Mucosa of descending colon (tissue), 3 donors: ENCODE measurements around the gene C19orf44. TPM values are rescaled to one million over a fixed set of nuclear protein-coding genes. Genes with fewer than 3 reads are reported as not detected.
A peak's percentile ranks its signal among the peaks of the same experiment; 100 is the strongest.
"Not testable (repeated sequence)": the region's sequence is repeated elsewhere in the genome, so short reads cannot be mapped to it uniquely, and the experiment has no call there.

ENCODE experiments used
- ATAC-seq: fragments of 200-7000 bp; cut with Tn5 transposase; one replicate; pipeline ENCODE4 v1.9.1; 2020; ENCODE audit warnings: mild to moderate bottlenecking, moderate library complexity
- DNase-seq, 3 donors: peaks; one replicate each; pipeline ENCODE4 v3.0.0-alpha.2; 2020
- H3K36me3 ChIP-seq: fragments of 200-600 bp; one replicate; pipeline ENCODE4 v1.8.0; 2021; ENCODE audit warnings: low read depth, mild to moderate bottlenecking
- H3K4me1 ChIP-seq: fragments of 200-600 bp; one replicate; pipeline ENCODE4 v1.8.0; 2021; ENCODE audit warnings: low read depth, mild to moderate bottlenecking
- H3K4me3 ChIP-seq: fragments of 200-600 bp; one replicate; pipeline ENCODE4 v1.8.0; 2021; ENCODE audit warnings: mild to moderate bottlenecking
- H3K9me3 ChIP-seq: fragments of 200-600 bp; one replicate; pipeline ENCODE4 v1.8.0; 2021; ENCODE audit warnings: mild to moderate bottlenecking
- CTCF ChIP-seq: fragments of 200-600 bp; IDR thresholded peaks from one replicate; pipeline ENCODE4 v1.8.0; 2022; ENCODE audit warnings: antibody characterized with exemption, mild to moderate bottlenecking
- intact Hi-C, 2 donors: fragments of 100-400 bp; cut with DNase I in 1 of 2; cut with micrococcal nuclease in 1 of 2; formaldehyde crosslinking; loops; one replicate each; pipeline versions ENCODE4 v1.11.0 to v1.11.1; 2022; cut with DNase I, micrococcal nuclease
- total RNA-seq, 3 donors: library from RNA; stranded (reverse); fragmentation: NEBNext Ultra II Directional in 2 of 3; extraction: Animal tissue kit (Norgen Biotek cat#: 25700) in 2 of 3; gene quantifications; one replicate each; pipeline versions ENCODE4 v1.2.1 to v1.2.4, GENCODE V29; 2021 to 2023
- donor health status: DM: no; HTN: no; CAD: no; lungs with moderate emphysema.
- donor health status: DM: no; HTN: no; CAD: no.
- donor health status: DM: no; HTN: yes; CAD: no.

C19orf44 gene
- total RNA-seq, 3 donors from 2014 or later = 2.0 to 8.4 (median 2.3) TPM

- peak overlapping the region; percentile 95 for H3K4me3 ChIP-seq
- TF ChIP-seq CTCF = no peak
- no peaks in the 10 kb centered on the region for H3K9me3 ChIP-seq
- H3K36me3 ChIP-seq = no peaks in the 10 kb centered on the region
- peak; percentile 32 for ATAC-seq
- H3K4me1 ChIP-seq = peaks cover 7% of the 10 kb centered on the region
- intact Hi-C loops = no loop called here
- peak in 2 of 3 donors; percentile 34 to 60 for DNase-seq
These were observed 25.0 kb upstream of the C19orf44 start for GRCh38 chr19:16470911-16471811.

- H3K36me3 ChIP-seq, H3K4me3 ChIP-seq, ATAC-seq, H3K9me3 ChIP-seq, H3K4me1 ChIP-seq, intact Hi-C loops, DNase-seq: not testable (repeated sequence)
These were observed 23.7 kb upstream of the C19orf44 start for GRCh38 chr19:16472559-16472899.

GRCh38 chr19:16472992-16473391, 23.2 kb upstream of the C19orf44 start:
- H3K4me1 ChIP-seq = peaks cover 7% of the 10 kb centered on the region
- intact Hi-C loops = no loop called here
- no peaks in the 10 kb centered on the region for H3K9me3 ChIP-seq
- no peaks in the 10 kb centered on the region for H3K36me3 ChIP-seq
- no peak for ATAC-seq
- no peak for DNase-seq
- TF ChIP-seq CTCF = no peak
- no peak overlapping the region for H3K4me3 ChIP-seq

GRCh38 chr19:16473875-16474392, 22.3 kb upstream of the C19orf44 start:
- TF ChIP-seq CTCF = no peak
- H3K36me3 ChIP-seq = no peaks in the 10 kb centered on the region
- intact Hi-C loops = no loop called here
- ATAC-seq (no peak), DNase-seq (no peak)
- no peaks in the 10 kb centered on the region for H3K9me3 ChIP-seq
- H3K4me3 ChIP-seq = no peak overlapping the region
- H3K4me1 ChIP-seq = peaks cover 7% of the 10 kb centered on the region

GRCh38 chr19:16476401-16476800, 19.8 kb upstream of the C19orf44 start:
- TF ChIP-seq CTCF = no peak
- Histone ChIP-seq H3K4me1 (no peaks in the 10 kb centered on the region), H3K9me3 (no peaks in the 10 kb centered on the region), H3K36me3 (no peaks in the 10 kb centered on the region), H3K4me3 (no peak overlapping the region)
- intact Hi-C loops = no loop called here
- no peak for ATAC-seq
- DNase-seq = no peak

DNA sequence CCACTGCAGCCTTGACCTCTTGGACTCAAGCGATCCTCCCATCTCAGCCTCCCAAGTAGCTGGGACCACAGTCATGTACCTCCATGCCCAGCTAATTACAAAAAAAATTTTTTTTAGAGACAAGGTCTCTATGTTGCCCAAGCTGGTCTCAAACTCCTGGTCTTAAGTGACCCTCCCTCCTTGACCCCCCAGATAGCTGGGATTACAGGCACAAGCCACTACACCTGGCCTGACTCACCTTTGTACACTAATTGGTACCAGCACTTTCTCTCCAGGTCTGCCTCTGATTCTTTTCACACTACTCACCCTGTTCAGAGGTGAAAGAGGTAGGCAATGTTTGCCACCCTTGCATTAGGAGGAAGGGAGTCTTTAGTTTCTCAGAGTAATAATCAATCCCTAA, 18.9 kb upstream of the C19orf44 start:
- Histone ChIP-seq H3K4me1 (no peaks in the 10 kb centered on the region), H3K36me3 (no peaks in the 10 kb centered on the region), H3K4me3 (no peak overlapping the region), H3K9me3 (no peaks in the 10 kb centered on the region)
- TF ChIP-seq CTCF = no peak
- intact Hi-C loops = no loop called here
- ATAC-seq (no peak), DNase-seq (no peak)
